ENCODE results near the gene SLC35A5.

SLC35A5 gene

DNA sequence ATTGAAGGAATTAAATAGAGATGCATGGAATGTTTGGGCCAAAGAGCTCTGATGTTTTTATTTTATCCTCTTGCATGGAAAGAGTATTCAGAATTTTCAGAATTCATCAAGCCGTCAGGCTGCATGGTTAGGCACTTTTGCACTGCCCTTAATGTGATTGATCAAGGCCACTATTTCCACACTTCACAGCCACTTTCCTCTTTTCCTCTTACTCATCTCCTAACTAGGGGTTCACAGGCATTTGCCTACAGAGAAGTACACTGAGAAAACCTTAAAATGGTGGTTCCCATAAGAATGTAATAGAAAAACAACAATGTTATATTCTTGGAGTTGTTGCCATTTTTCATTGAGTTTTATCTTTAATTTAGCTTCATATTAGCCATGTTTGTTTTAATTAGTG, 10.9 kb downstream of the SLC35A5 start:
- TF ChIP-seq, protein P1, sequence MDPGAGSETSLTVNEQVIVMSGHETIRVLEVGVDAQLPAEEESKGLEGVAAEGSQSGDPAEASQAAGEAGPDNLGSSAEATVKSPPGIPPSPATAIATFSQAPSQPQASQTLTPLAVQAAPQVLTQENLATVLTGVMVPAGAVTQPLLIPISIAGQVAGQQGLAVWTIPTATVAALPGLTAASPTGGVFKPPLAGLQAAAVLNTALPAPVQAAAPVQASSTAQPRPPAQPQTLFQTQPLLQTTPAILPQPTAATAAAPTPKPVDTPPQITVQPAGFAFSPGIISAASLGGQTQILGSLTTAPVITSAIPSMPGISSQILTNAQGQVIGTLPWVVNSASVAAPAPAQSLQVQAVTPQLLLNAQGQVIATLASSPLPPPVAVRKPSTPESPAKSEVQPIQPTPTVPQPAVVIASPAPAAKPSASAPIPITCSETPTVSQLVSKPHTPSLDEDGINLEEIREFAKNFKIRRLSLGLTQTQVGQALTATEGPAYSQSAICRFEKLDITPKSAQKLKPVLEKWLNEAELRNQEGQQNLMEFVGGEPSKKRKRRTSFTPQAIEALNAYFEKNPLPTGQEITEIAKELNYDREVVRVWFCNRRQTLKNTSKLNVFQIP (CRISPR knock-in tag; IDR thresholded peaks at IDR 0.05; ENCODE audit: borderline replicate concordance, low read depth), result no peak
- TF ChIP-seq OSR1 (CRISPR knock-in tag; IDR thresholded peaks at IDR 0.05) (no peak), PPARA (CRISPR knock-in tag; IDR thresholded peaks at IDR 0.05; ENCODE audit: borderline replicate concordance) (no peak), ESRRG (CRISPR knock-in tag; IDR thresholded peaks at IDR 0.05) (no peak), ZNF8 (CRISPR knock-in tag; IDR thresholded peaks at IDR 0.05) (no peak), GLIS3 (CRISPR knock-in tag; IDR thresholded peaks at IDR 0.05) (no peak), ZNF70 (CRISPR knock-in tag; IDR thresholded peaks at IDR 0.05) (no peak), CSDC2 (CRISPR knock-in tag; IDR thresholded peaks at IDR 0.05) (no peak), ZC3H10 (CRISPR knock-in tag; IDR thresholded peaks at IDR 0.05) (no peak), SNAI2 (CRISPR knock-in tag; IDR thresholded peaks at IDR 0.05) (no peak)
- TF ChIP-seq, protein P2, sequence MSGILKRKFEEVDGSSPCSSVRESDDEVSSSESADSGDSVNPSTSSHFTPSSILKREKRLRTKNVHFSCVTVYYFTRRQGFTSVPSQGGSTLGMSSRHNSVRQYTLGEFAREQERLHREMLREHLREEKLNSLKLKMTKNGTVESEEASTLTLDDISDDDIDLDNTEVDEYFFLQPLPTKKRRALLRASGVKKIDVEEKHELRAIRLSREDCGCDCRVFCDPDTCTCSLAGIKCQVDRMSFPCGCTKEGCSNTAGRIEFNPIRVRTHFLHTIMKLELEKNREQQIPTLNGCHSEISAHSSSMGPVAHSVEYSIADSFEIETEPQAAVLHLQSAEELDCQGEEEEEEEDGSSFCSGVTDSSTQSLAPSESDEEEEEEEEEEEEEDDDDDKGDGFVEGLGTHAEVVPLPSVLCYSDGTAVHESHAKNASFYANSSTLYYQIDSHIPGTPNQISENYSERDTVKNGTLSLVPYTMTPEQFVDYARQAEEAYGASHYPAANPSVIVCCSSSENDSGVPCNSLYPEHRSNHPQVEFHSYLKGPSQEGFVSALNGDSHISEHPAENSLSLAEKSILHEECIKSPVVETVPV (CRISPR knock-in tag; IDR thresholded peaks at IDR 0.05), result no peak
- TF ChIP-seq, protein P3, sequence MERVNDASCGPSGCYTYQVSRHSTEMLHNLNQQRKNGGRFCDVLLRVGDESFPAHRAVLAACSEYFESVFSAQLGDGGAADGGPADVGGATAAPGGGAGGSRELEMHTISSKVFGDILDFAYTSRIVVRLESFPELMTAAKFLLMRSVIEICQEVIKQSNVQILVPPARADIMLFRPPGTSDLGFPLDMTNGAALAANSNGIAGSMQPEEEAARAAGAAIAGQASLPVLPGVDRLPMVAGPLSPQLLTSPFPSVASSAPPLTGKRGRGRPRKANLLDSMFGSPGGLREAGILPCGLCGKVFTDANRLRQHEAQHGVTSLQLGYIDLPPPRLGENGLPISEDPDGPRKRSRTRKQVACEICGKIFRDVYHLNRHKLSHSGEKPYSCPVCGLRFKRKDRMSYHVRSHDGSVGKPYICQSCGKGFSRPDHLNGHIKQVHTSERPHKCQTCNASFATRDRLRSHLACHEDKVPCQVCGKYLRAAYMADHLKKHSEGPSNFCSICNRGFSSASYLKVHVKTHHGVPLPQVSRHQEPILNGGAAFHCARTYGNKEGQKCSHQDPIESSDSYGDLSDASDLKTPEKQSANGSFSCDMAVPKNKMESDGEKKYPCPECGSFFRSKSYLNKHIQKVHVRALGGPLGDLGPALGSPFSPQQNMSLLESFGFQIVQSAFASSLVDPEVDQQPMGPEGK (CRISPR knock-in tag; IDR thresholded peaks at IDR 0.05; ENCODE audit: borderline replicate concordance), result no peak
- no peak for ATAC-seq

DNA sequence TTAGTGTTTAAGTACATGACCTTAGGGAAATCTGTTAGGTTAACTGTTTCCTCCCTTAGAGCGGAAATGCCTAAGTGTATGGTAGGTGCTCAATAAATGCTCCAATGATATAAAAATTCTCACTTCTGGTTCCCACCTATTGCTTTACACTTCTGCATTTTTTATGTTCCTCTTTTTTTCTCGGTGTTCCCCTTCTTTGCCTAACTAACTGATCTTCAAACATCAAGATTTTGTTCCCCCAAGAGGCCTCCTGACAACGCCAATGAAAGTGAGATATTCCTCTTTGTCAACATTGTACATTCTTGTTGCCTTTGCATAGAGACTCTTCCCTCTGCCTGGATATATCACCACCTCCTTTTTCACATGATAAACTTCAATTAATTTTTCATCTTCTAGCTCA, 17.4 kb downstream of the SLC35A5 start:
- no peak for ATAC-seq
- no peak for TF ChIP-seq ZFP30 (CRISPR knock-in tag; IDR thresholded peaks at IDR 0.05)
- TF ChIP-seq, protein P4, sequence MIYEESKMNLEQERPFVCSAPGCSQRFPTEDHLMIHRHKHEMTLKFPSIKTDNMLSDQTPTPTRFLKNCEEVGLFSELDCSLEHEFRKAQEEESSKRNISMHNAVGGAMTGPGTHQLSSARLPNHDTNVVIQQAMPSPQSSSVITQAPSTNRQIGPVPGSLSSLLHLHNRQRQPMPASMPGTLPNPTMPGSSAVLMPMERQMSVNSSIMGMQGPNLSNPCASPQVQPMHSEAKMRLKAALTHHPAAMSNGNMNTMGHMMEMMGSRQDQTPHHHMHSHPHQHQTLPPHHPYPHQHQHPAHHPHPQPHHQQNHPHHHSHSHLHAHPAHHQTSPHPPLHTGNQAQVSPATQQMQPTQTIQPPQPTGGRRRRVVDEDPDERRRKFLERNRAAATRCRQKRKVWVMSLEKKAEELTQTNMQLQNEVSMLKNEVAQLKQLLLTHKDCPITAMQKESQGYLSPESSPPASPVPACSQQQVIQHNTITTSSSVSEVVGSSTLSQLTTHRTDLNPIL (CRISPR knock-in tag; IDR thresholded peaks at IDR 0.05; ENCODE audit: low read depth), result no peak
- TF ChIP-seq ZNF8 (CRISPR knock-in tag; IDR thresholded peaks at IDR 0.05), result no peak
- no peak for TF ChIP-seq RARB (CRISPR knock-in tag; IDR thresholded peaks at IDR 0.05)
- no peak for TF ChIP-seq ARNTL (CRISPR knock-in tag; IDR thresholded peaks at IDR 0.05; ENCODE audit: borderline replicate concordance, low read depth)
- TF ChIP-seq GLIS3 (CRISPR knock-in tag; IDR thresholded peaks at IDR 0.05), result no peak
- TF ChIP-seq PPARA (CRISPR knock-in tag; IDR thresholded peaks at IDR 0.05; ENCODE audit: borderline replicate concordance), result no peak
- TF ChIP-seq, protein P3 (CRISPR knock-in tag; IDR thresholded peaks at IDR 0.05; ENCODE audit: borderline replicate concordance), result no peak
- no peak for TF ChIP-seq BACH2 (CRISPR knock-in tag; IDR thresholded peaks at IDR 0.05; ENCODE audit: borderline replicate concordance)
- TF ChIP-seq TOX (CRISPR knock-in tag; IDR thresholded peaks at IDR 0.05; ENCODE audit: borderline replicate concordance), result no peak

GRCh38 chr3:112579697-112580096, 17.9 kb downstream of the SLC35A5 start:
- no peak for ATAC-seq
- no peak for TF ChIP-seq PPARA (CRISPR knock-in tag; IDR thresholded peaks at IDR 0.05; ENCODE audit: borderline replicate concordance)
- TF ChIP-seq, protein P4 (CRISPR knock-in tag; IDR thresholded peaks at IDR 0.05; ENCODE audit: low read depth), result no peak
- TF ChIP-seq, protein P2 (CRISPR knock-in tag; IDR thresholded peaks at IDR 0.05), result no peak
- TF ChIP-seq ESRRG (CRISPR knock-in tag; IDR thresholded peaks at IDR 0.05), result no peak
- TF ChIP-seq SNAI2 (CRISPR knock-in tag; IDR thresholded peaks at IDR 0.05), result no peak
- TF ChIP-seq OSR1 (CRISPR knock-in tag; IDR thresholded peaks at IDR 0.05), result no peak
- no peak for TF ChIP-seq ZNF70 (CRISPR knock-in tag; IDR thresholded peaks at IDR 0.05)
- no peak for TF ChIP-seq ZFP30 (CRISPR knock-in tag; IDR thresholded peaks at IDR 0.05)
- no peak for TF ChIP-seq GLIS3 (CRISPR knock-in tag; IDR thresholded peaks at IDR 0.05)
- TF ChIP-seq ZC3H10 (CRISPR knock-in tag; IDR thresholded peaks at IDR 0.05), result no peak
- no peak for TF ChIP-seq TCF4 (CRISPR knock-in tag; IDR thresholded peaks at IDR 0.05; ENCODE audit: borderline replicate concordance)
- no peak for TF ChIP-seq ISL1 (CRISPR knock-in tag; IDR thresholded peaks at IDR 0.05)
- TF ChIP-seq BACH2 (CRISPR knock-in tag; IDR thresholded peaks at IDR 0.05; ENCODE audit: borderline replicate concordance), result no peak
- TF ChIP-seq, protein P3 (CRISPR knock-in tag; IDR thresholded peaks at IDR 0.05; ENCODE audit: borderline replicate concordance), result no peak
- TF ChIP-seq, protein P1 (CRISPR knock-in tag; IDR thresholded peaks at IDR 0.05; ENCODE audit: borderline replicate concordance, low read depth), result no peak

All from SK-N-SH treated with all-trans-retinoic acid at 6 μM for 48 hours (cell line).